ENCODE measurements around the gene CDH4. TPM values are rescaled to one million over a fixed set of nuclear protein-coding genes. Genes with fewer than 3 reads are reported as not detected.

Gene CDH4
- polyA plus RNA-seq, 1 donor (not counting 4 experiments of a cell fraction or from before 2014, with no cell fraction given) = 2.2 TPM

- Histone ChIP-seq H3K27me3 (ENCODE audit: control insufficient read depth, extremely low read depth, insufficient read depth, low read length) (peaks cover 25% of the 10 kb centered on the region), H3K9ac (ENCODE audit: control insufficient read depth, extremely low read depth, insufficient read depth, low read length) (no peak overlapping the region), H3K27ac (ENCODE audit: control insufficient read depth, insufficient read depth, low read length) (no peak overlapping the region), H3K79me2 (ENCODE audit: control insufficient read depth, insufficient read depth, low read length) (no peaks in the 10 kb centered on the region), H3K4me3 (ENCODE audit: control insufficient read depth in 2 of 3, extremely low read depth in 1 of 3, insufficient read depth in 2 of 3, low read depth in 1 of 3, low read length in 3 of 3) (no peak overlapping the region), H4K20me1 (ENCODE audit: control insufficient read depth, extremely low read depth, insufficient read depth, low read length) (peaks cover 9% of the 10 kb centered on the region), H2AFZ (ENCODE audit: control insufficient read depth, low read length) (no peak overlapping the region), H3K9me1 (ENCODE audit: control insufficient read depth, extremely low read depth, insufficient read depth, low read length) (peaks cover 2% of the 10 kb centered on the region), H3K36me3 (ENCODE audit: control insufficient read depth in 2 of 2, extremely low read depth in 1 of 2, insufficient read depth in 2 of 2, low read length in 2 of 2) (no peaks in the 10 kb centered on the region), H3K4me1 (ENCODE audit: control insufficient read depth, extremely low read depth, insufficient read depth, low read length) (peaks cover 13% of the 10 kb centered on the region), H3K9me3 (ENCODE audit: control insufficient read depth, low read depth, low read length) (no peaks in the 10 kb centered on the region), H3K4me2 (ENCODE audit: control insufficient read depth, extremely low read depth, insufficient read depth, low read depth, low read length) (no peak overlapping the region)
- dilution Hi-C loops (cut with MboI; ENCODE audit: extremely low pct_ligation_motif_present, low sequenced_read_pairs) = no loop called here
- TF ChIP-seq CTCF (optimal IDR thresholded peaks at IDR 0.05 in 1 of 3, IDR thresholded peaks at IDR 0.05 in 1 of 3, conservative IDR thresholded peaks at IDR 0.05 in 1 of 3; ENCODE audit: extremely low read depth in 1 of 3, insufficient read depth in 2 of 3, low read length in 3 of 3) (no peak), EZH2 (IDR thresholded peaks at IDR 0.05; ENCODE audit: low read length) (no peak)
- no peak for FAIRE-seq
- no peak for DNase-seq (ENCODE audit: low read depth, low spot score)
These were observed 561.7 kb downstream of the CDH4 start for GRCh38 chr20:61813791-61814190.

GRCh38 chr20:61814244-61814643 lies 562.2 kb downstream of the CDH4 start:
- H3K9ac ChIP-seq (ENCODE audit: control insufficient read depth, extremely low read depth, insufficient read depth, low read length) = no peak overlapping the region
- DNase-seq (ENCODE audit: low read depth, low spot score) (no peak), FAIRE-seq (no peak)
- no peak overlapping the region for H3K4me3 ChIP-seq (ENCODE audit: control insufficient read depth in 2 of 3, extremely low read depth in 1 of 3, insufficient read depth in 2 of 3, low read depth in 1 of 3, low read length in 3 of 3)
- dilution Hi-C loops (cut with MboI; ENCODE audit: extremely low pct_ligation_motif_present, low sequenced_read_pairs) = no loop called here
- no peaks in the 10 kb centered on the region for H3K79me2 ChIP-seq (ENCODE audit: control insufficient read depth, insufficient read depth, low read length)
- H3K27me3 ChIP-seq (ENCODE audit: control insufficient read depth, extremely low read depth, insufficient read depth, low read length) = peaks cover 25% of the 10 kb centered on the region
- H2AFZ ChIP-seq (ENCODE audit: control insufficient read depth, low read length) = no peak overlapping the region
- no peaks in the 10 kb centered on the region for H3K9me3 ChIP-seq (ENCODE audit: control insufficient read depth, low read depth, low read length)
- TF ChIP-seq EZH2 (IDR thresholded peaks at IDR 0.05; ENCODE audit: low read length) (no peak), CTCF (optimal IDR thresholded peaks at IDR 0.05 in 1 of 3, IDR thresholded peaks at IDR 0.05 in 1 of 3, conservative IDR thresholded peaks at IDR 0.05 in 1 of 3; ENCODE audit: extremely low read depth in 1 of 3, insufficient read depth in 2 of 3, low read length in 3 of 3) (no peak)
- peaks cover 2% of the 10 kb centered on the region for H3K9me1 ChIP-seq (ENCODE audit: control insufficient read depth, extremely low read depth, insufficient read depth, low read length)
- no peak overlapping the region for H3K27ac ChIP-seq (ENCODE audit: control insufficient read depth, insufficient read depth, low read length)
- H3K36me3 ChIP-seq (ENCODE audit: control insufficient read depth in 2 of 2, extremely low read depth in 1 of 2, insufficient read depth in 2 of 2, low read length in 2 of 2) = no peaks in the 10 kb centered on the region
- H3K4me1 ChIP-seq (ENCODE audit: control insufficient read depth, extremely low read depth, insufficient read depth, low read length) = peaks cover 13% of the 10 kb centered on the region
- H3K4me2 ChIP-seq (ENCODE audit: control insufficient read depth, extremely low read depth, insufficient read depth, low read depth, low read length) = no peak overlapping the region
- H4K20me1 ChIP-seq (ENCODE audit: control insufficient read depth, extremely low read depth, insufficient read depth, low read length) = peaks cover 9% of the 10 kb centered on the region

All from keratinocyte (primary cell).